HepG2 (cell line): ENCODE data around the gene REELD1. TPM values are rescaled to one million over a fixed set of nuclear protein-coding genes. Genes with fewer than 3 reads are reported as not detected.

ENCODE experiments used
- ATAC-seq: fragments of 200-7000 bp; cut with Tn5 transposase; 3 replicates; pipeline ENCODE4 v1.9.1; 2020; ENCODE audit warnings: mild to moderate bottlenecking, moderate library complexity
- BruUV-seq: library from RNA; stranded (reverse); fragments of 400-500 nt; replicated peaks from 2 replicates; lab custom pipeline; 2021; lab: Mats Ljungman, UMichigan
- CTCF ChIA-PET: fragments of 300-600 bp; formaldehyde crosslinking; extraction: SDS; loops from one replicate; lab custom pipeline; 2021; ENCODE audit warnings: low total read pairs, inconsistent platforms, low intra/inter-chr PET ratio; lab: Yijun Ruan, JAX
- POLR2A ChIA-PET: fragments of 350-600 bp; sonication (Branson Sonifier 250); formaldehyde crosslinking; loops from one replicate; lab custom pipeline; 2020; ENCODE audit warnings: antibody characterized with exemption, inconsistent platforms; lab: Yijun Ruan, JAX
- DNase-seq: peaks from one replicate; pipeline ENCODE4 v3.0.0-alpha.2; 2015; ENCODE audit warnings: low spot score
- FAIRE-seq: peaks from 3 replicates; lab custom pipeline; 2011; peaks lifted over from hg19 to GRCh38; lab: Jason Lieb, UNC
- H2AFZ ChIP-seq: one replicate; pipeline ENCODE4 v1.6.1; 2011; ENCODE audit warnings: low read length, inconsistent platforms
- H3K27ac ChIP-seq: fragments of 300-600 bp; 3 replicates; pipeline ENCODE4 v1.8.0; 2011; ENCODE audit warnings: mixed run types, mild to moderate bottlenecking, mixed read lengths, low read length, inconsistent platforms; ENCODE audit not compliant: insufficient read depth; ENCODE audit errors: extremely low read length
- H3K27me3 ChIP-seq, 2 experiments: fragments of 200-600 bp in 1 of 2; 2 replicates in 1 of 2; 3 replicates in 1 of 2; pipeline versions ENCODE4 v1.6.0 to v1.8.0; 2011; ENCODE audit warnings: low read length in 2 of 2, mild to moderate bottlenecking in 2 of 2, moderate library complexity in 2 of 2, inconsistent platforms in 1 of 2; ENCODE audit not compliant: insufficient read depth in 2 of 2, control insufficient read depth in 1 of 2
- H3K36me3 ChIP-seq, 2 experiments: fragments of 200-600 bp in 1 of 2; replicated peaks in 1 of 2; 2 replicates in 1 of 2; 3 replicates in 1 of 2; pipeline versions ENCODE4 v1.5.1 to v1.8.0; 2011; ENCODE audit warnings: low read length in 2 of 2, inconsistent platforms in 1 of 2; ENCODE audit not compliant: insufficient read depth in 2 of 2, control insufficient read depth in 1 of 2
- H3K4me1 ChIP-seq: 2 replicates; pipeline ENCODE4 v1.5.1; 2012; ENCODE audit warnings: low read length, inconsistent platforms; ENCODE audit not compliant: insufficient read depth
- H3K4me2 ChIP-seq: 2 replicates; pipeline ENCODE4 v1.6.0; 2011; ENCODE audit warnings: low read depth, low read length, inconsistent platforms
- H3K4me3 ChIP-seq, 3 experiments: fragments of 200-600 bp in 1 of 3; sonication (generic), shearing (Covaris generic) in 1 of 3; replicated peaks in 1 of 3; 2 replicates each; pipeline ENCODE4 v1.5.1; 2011 to 2016; ENCODE audit warnings: low read length in 3 of 3, inconsistent platforms in 2 of 3, low read depth in 2 of 3, mild to moderate bottlenecking in 2 of 3, control low read depth in 1 of 3, mixed read lengths in 1 of 3; ENCODE audit not compliant: insufficient read depth in 1 of 3
- H3K79me2 ChIP-seq: one replicate; pipeline ENCODE4 v1.6.1; 2011; ENCODE audit warnings: low read length, inconsistent platforms; ENCODE audit not compliant: insufficient read depth
- H3K9ac ChIP-seq: 2 replicates; pipeline ENCODE4 v1.6.0; 2011; ENCODE audit warnings: mild to moderate bottlenecking, low read depth, low read length, inconsistent platforms; ENCODE audit not compliant: insufficient read depth
- H3K9me3 ChIP-seq: 2 replicates; pipeline ENCODE4 v1.5.1; 2012; ENCODE audit warnings: mild to moderate bottlenecking, low read length
- H4K20me1 ChIP-seq: 2 replicates; pipeline ENCODE4 v1.6.0; 2011; ENCODE audit warnings: inconsistent platforms, mild to moderate bottlenecking, low read length, moderate library complexity; ENCODE audit not compliant: insufficient read depth
- GLMP ChIP-seq: sonication (generic); formaldehyde crosslinking; IDR thresholded peaks from 2 replicates; pipeline ENCODE4 v1.9.0; 2021; ENCODE audit warnings: missing genetic modification reagents, mild to moderate bottlenecking, borderline replicate concordance
- MAX ChIP-seq: IDR thresholded peaks from 2 replicates; pipeline ENCODE4 v1.6.1; 2012; ENCODE audit warnings: inconsistent platforms
- SMC3 ChIP-seq: IDR thresholded peaks from 2 replicates; pipeline ENCODE4 v1.6.1; 2011; ENCODE audit warnings: low read length, improper control_type of control experiment
- TRAFD1 ChIP-seq: sonication (generic); formaldehyde crosslinking; IDR thresholded peaks from 2 replicates; pipeline ENCODE4 v1.5.1; 2020; ENCODE audit warnings: missing genetic modification reagents, mild to moderate bottlenecking, borderline replicate concordance
- ZNF383 ChIP-seq: sonication (generic); formaldehyde crosslinking; IDR thresholded peaks from 2 replicates; pipeline ENCODE4 v1.4.0; 2020; ENCODE audit warnings: missing genetic modification reagents, mild to moderate bottlenecking, borderline replicate concordance
- ZNF547 ChIP-seq: sonication (generic); formaldehyde crosslinking; IDR thresholded peaks from 2 replicates; pipeline ENCODE4 v1.5.1; 2020; ENCODE audit warnings: mild to moderate bottlenecking, missing genetic modification reagents
- WGBS: methylation state at CpG from one replicate; pipeline ENCODE4 v1.1.6; 2017; ENCODE audit warnings: low lambda C conversion rate; 5-methylcytosine and 5-hydroxymethylcytosine counted together
- in situ Hi-C: cut with HindIII; loops from 2 replicates; pipeline ENCODE4 v1.10.0; 2017; ENCODE audit warnings: low pct_unique_long_range_greater_than_20kb; ENCODE audit not compliant: extremely low pct_ligation_motif_present
- intact Hi-C: fragments of 100-400 bp; cut with micrococcal nuclease; formaldehyde crosslinking; loops from one replicate; pipeline ENCODE4 v1.10.0; 2022; ENCODE audit not compliant: unreplicated experiment
- polyA plus RNA-seq, 8 experiments: library from polyadenylated mRNA; depleted of rRNA in 3 of 8; stranded (reverse) in 7 of 8; unstranded in 1 of 8; fragments of >200 nt; fragmentation: Illumina TruSeq in 4 of 8; extraction: Trizol in 4 of 8; gene quantifications; 2 replicates each; pipeline versions ENCODE4 v1.2.1 to v1.2.3, GENCODE V29; 2011 to 2016; ENCODE audit warnings: low read depth in 4 of 8, missing spikeins in 1 of 8, mixed read lengths in 1 of 8; ENCODE audit not compliant: insufficient read depth in 1 of 8
- total RNA-seq, 5 experiments: library from RNA; depleted of rRNA; stranded (reverse); fragments of >200 nt; fragmentation: Illumina TruSeq; extraction: Trizol; gene quantifications; 2 replicates each; pipeline ENCODE4 v1.2.3, GENCODE V29; 2016; ENCODE audit warnings: low read depth in 1 of 5

The REELD1 gene
- total and polyA plus RNA-seq, 2 of the 13 experiments (the other 11 are each of a cell fraction or from before 2014, with no cell fraction given), result 0.04 to 0.26 TPM

- TF ChIP-seq ZNF547 (CRISPR knock-in tag) (no peak), TRAFD1 (CRISPR knock-in tag) (no peak), GLMP (CRISPR knock-in tag) (no peak), MAX (no peak), ZNF383 (CRISPR knock-in tag) (no peak)
These were observed 41.1 kb downstream of the REELD1 start (continued) for GRCh38 chr4:146255463-146255862.

DNA sequence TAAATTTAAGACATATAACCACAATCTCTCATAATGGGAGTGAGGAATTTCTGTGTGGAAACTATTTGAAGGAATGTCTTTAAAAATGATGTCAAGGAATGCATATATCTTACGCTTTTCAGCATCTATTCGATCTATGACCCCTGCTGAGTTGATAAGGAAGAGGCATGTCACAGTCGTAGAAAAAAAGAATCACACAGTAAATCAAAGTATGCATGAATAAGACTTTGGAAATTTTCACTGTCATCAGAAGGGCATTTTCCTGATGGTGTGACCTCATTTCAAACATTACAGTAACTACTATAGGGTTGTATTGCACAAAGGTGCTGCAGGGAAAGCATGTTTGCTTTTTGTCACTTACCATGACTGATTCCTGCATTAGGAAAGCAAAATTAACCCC, 41.5 kb downstream of the REELD1 start:
- no peaks in the 10 kb centered on the region for H3K9me3 ChIP-seq
- DNase-seq, result peak; percentile 3
- H3K27me3 ChIP-seq, result no peaks in the 10 kb centered on the region
- H3K9ac ChIP-seq, result no peak overlapping the region
- no peak overlapping the region for H3K27ac ChIP-seq
- POLR2A ChIA-PET, result no interaction called here
- no peak for TF ChIP-seq SMC3
- CTCF ChIA-PET, result no interaction called here
- peaks cover 0 to 3% of the 10 kb centered on the region in 2 experiments; a peak in 1 of 5 replicates for H3K36me3 ChIP-seq
- no peaks in the 10 kb centered on the region for H3K79me2 ChIP-seq
- peaks cover 6% of the 10 kb centered on the region for H3K4me1 ChIP-seq
- ATAC-seq, result no peak
- in situ Hi-C loops (no loop called here), intact Hi-C loops (no loop called here)
- no peak overlapping the region for H2AFZ ChIP-seq
- H3K4me3 ChIP-seq, result no peak overlapping the region
- whole genome bisulfite sequencing, result 93% methylated on average over 3 of the region's 3 CpGs
- BruUV-seq, result no TSS peak
- no peak overlapping the region for H3K4me2 ChIP-seq
- H4K20me1 ChIP-seq, result no peaks in the 10 kb centered on the region
- no peak for FAIRE-seq
